Measurements from ENCODE around the gene PDE3A. TPM values are rescaled to one million over a fixed set of nuclear protein-coding genes. Genes with fewer than 3 reads are reported as not detected.
"Not testable (repeated sequence)": the region's sequence is repeated elsewhere in the genome, so short reads cannot be mapped to it uniquely, and the experiment has no call there.

PDE3A gene
- polyA plus RNA-seq, 1 of the 3 experiments (the other 2 are of a cell fraction): 0.67 TPM

GRCh38 chr12:20320552-20320951 is 47.8 kb upstream of the PDE3A start:
- POLR2A ChIA-PET: no interaction called here

GRCh38 chr12:20330826-20331505 is 37.4 kb upstream of the PDE3A start:
- POLR2A ChIA-PET; H3F3A ChIP-seq (replicated peaks; ENCODE audit: insufficient read depth); H2AFZ ChIP-seq (ENCODE audit: low read depth); CTCF ChIA-PET; H4K20me1 ChIP-seq (ENCODE audit: insufficient read depth); DNase-seq; H3K79me2 ChIP-seq (ENCODE audit: insufficient read depth); H3K9ac ChIP-seq; H3K4me1 ChIP-seq (ENCODE audit: control insufficient read depth in 1 of 2, insufficient read depth in 2 of 2, low read depth in 1 of 2, low read length in 1 of 2); H3K9me3 ChIP-seq; H3K4me2 ChIP-seq; H3K4me3 ChIP-seq (ENCODE audit: low read depth in 2 of 2, low read length in 1 of 2); H3K27ac ChIP-seq (ENCODE audit: low read depth in 2 of 2, low read length in 1 of 2); H3K27me3 ChIP-seq (ENCODE audit: insufficient read depth); H3K9me2 ChIP-seq; H3K36me3 ChIP-seq (replicated peaks in 1 of 2; ENCODE audit: control insufficient read depth in 1 of 2, insufficient read depth in 2 of 2, low read length in 1 of 2): not testable (repeated sequence)
- 58% methylated on average over 4 of the region's 4 CpGs for WGBS (ENCODE audit: low lambda C conversion rate)

More at GRCh38 chr12:20320552-20320951, 47.8 kb upstream of the PDE3A start:
- CTCF ChIA-PET: interaction anchor here (1.4 kb wide), 1 partner anchor 19 kb away, joined by 3 read pairs; no protein-coding TSS in a partner anchor
- H3K79me2 ChIP-seq (ENCODE audit: insufficient read depth): no peaks in the 10 kb centered on the region
- H3F3A ChIP-seq (replicated peaks; ENCODE audit: insufficient read depth): no peaks in the 10 kb centered on the region
- H3K4me1 ChIP-seq (ENCODE audit: control insufficient read depth in 1 of 2, insufficient read depth in 2 of 2, low read depth in 1 of 2, low read length in 1 of 2): no peaks in the 10 kb centered on the region; a peak in 2 of 4 replicates
- H3K4me2 ChIP-seq: no peak overlapping the region
- WGBS (ENCODE audit: low lambda C conversion rate): 69% methylated on average over 4 of the region's 4 CpGs
- peak; percentile 14 for DNase-seq
- no peaks in the 10 kb centered on the region for H3K36me3 ChIP-seq (replicated peaks in 1 of 2; ENCODE audit: control insufficient read depth in 1 of 2, insufficient read depth in 2 of 2, low read length in 1 of 2)
- H3K9me3 ChIP-seq: no peaks in the 10 kb centered on the region; the same call in 1 of the 2 replicates
- no peak overlapping the region for H3K9ac ChIP-seq
- peak overlapping the region in 1 of 2 experiments; percentile 39; a peak in 2 of 4 replicates for H3K27ac ChIP-seq (ENCODE audit: low read depth in 2 of 2, low read length in 1 of 2)
- TF ChIP-seq REST (IDR thresholded peaks at IDR 0.05; ENCODE audit: low read depth, low read length) (no peak), MXI1 (IDR thresholded peaks at IDR 0.05; ENCODE audit: low read depth, low read length) (no peak), IRF3 (IDR thresholded peaks at IDR 0.05; ENCODE audit: low read depth, low read length) (no peak)
- H4K20me1 ChIP-seq (ENCODE audit: insufficient read depth): no peaks in the 10 kb centered on the region
- H2AFZ ChIP-seq (ENCODE audit: low read depth): no peak overlapping the region
- no peak overlapping the region for H3K4me3 ChIP-seq (ENCODE audit: low read depth in 2 of 2, low read length in 1 of 2)
- no peaks in the 10 kb centered on the region for H3K9me2 ChIP-seq
- no peaks in the 10 kb centered on the region for H3K27me3 ChIP-seq (ENCODE audit: insufficient read depth)

- CTCF ChIA-PET: interaction anchor here (1.0 kb wide), 1 partner anchor 19 kb away, joined by 3 read pairs; no protein-coding TSS in a partner anchor
- H3K9me2 ChIP-seq: no peaks in the 10 kb centered on the region
- DNase-seq: no peak
- no peaks in the 10 kb centered on the region for H3K9me3 ChIP-seq
- H3K9ac ChIP-seq: no peak overlapping the region
- H3K4me1 ChIP-seq (ENCODE audit: control insufficient read depth in 1 of 2, insufficient read depth in 2 of 2, low read depth in 1 of 2, low read length in 1 of 2): no peaks in the 10 kb centered on the region
- 32% methylated on average over 2 of the region's 2 CpGs for WGBS (ENCODE audit: low lambda C conversion rate)
- TF ChIP-seq CHD2 (IDR thresholded peaks at IDR 0.05; ENCODE audit: low read length, partially characterized antibody) (no peak), FOXM1 (IDR thresholded peaks at IDR 0.05; ENCODE audit: low read depth) (no peak), MXI1 (IDR thresholded peaks at IDR 0.05; ENCODE audit: low read depth, low read length) (no peak), FOSL2 (IDR thresholded peaks at IDR 0.05; ENCODE audit: borderline replicate concordance, low read depth) (no peak), FOXJ3 (CRISPR knock-in tag; IDR thresholded peaks at IDR 0.05) (no peak), EZH2phosphoT487 (IDR thresholded peaks at IDR 0.05; ENCODE audit: borderline replicate concordance, low read depth) (no peak), MAX (IDR thresholded peaks at IDR 0.05; ENCODE audit: low read depth) (no peak), USF1 (IDR thresholded peaks at IDR 0.05; ENCODE audit: borderline replicate concordance, low read depth) (no peak), RCOR1 (IDR thresholded peaks at IDR 0.05; ENCODE audit: low read length) (no peak)
- H3K79me2 ChIP-seq (ENCODE audit: insufficient read depth): no peaks in the 10 kb centered on the region
- no peaks in the 10 kb centered on the region for H4K20me1 ChIP-seq (ENCODE audit: insufficient read depth)
- 0 out of 2 replicates have a peak overlapping the region, but pooled peaks have one; percentile 34 for H2AFZ ChIP-seq (ENCODE audit: low read depth)
- H3K4me3 ChIP-seq (ENCODE audit: low read depth in 2 of 2, low read length in 1 of 2): no peak overlapping the region
- no peak overlapping the region; a peak in 1 of 4 replicates for H3K27ac ChIP-seq (ENCODE audit: low read depth in 2 of 2, low read length in 1 of 2)
- no peaks in the 10 kb centered on the region for H3K27me3 ChIP-seq (ENCODE audit: insufficient read depth)
- H3K4me2 ChIP-seq: no peak overlapping the region
- POLR2A ChIA-PET: no interaction called here
- no peaks in the 10 kb centered on the region for H3K36me3 ChIP-seq (replicated peaks in 1 of 2; ENCODE audit: control insufficient read depth in 1 of 2, insufficient read depth in 2 of 2, low read length in 1 of 2)
- peaks cover 4% of the 10 kb centered on the region for H3F3A ChIP-seq (replicated peaks; ENCODE audit: insufficient read depth)
Measured at GRCh38 chr12:20339060-20339459, 29.3 kb upstream of the PDE3A start.

Measured in SK-N-SH (cell line).